Fibroblast of lung (primary cell): Measurements from ENCODE around the gene UTF1. TPM values are rescaled to one million over a fixed set of nuclear protein-coding genes. Genes with fewer than 3 reads are reported as not detected.

Experiments
- DNase-seq, 2 donors: peaks; one replicate each; pipeline versions ENCODE4 v3.0.0 to v3.0.0-alpha.2; 2010; ENCODE audit warnings: low read depth in 2 of 2
- H2AFZ ChIP-seq: 2 replicates; pipeline ENCODE4 v1.5.1; 2012; ENCODE audit warnings: low read length, control low read depth, inconsistent platforms
- H3K27ac ChIP-seq: 2 replicates; pipeline ENCODE4 v1.5.1; 2011; ENCODE audit warnings: low read length, control low read depth; ENCODE audit not compliant: insufficient read depth
- H3K27me3 ChIP-seq: 2 replicates; pipeline ENCODE4 v1.5.1; 2011; ENCODE audit warnings: mild to moderate bottlenecking, low read length; ENCODE audit not compliant: control insufficient read depth, insufficient read depth
- H3K36me3 ChIP-seq: 2 replicates; pipeline ENCODE4 v1.5.1; 2011; ENCODE audit warnings: low read length; ENCODE audit not compliant: control insufficient read depth, insufficient read depth
- H3K4me1 ChIP-seq: 2 replicates; pipeline ENCODE4 v1.5.1; 2011; ENCODE audit warnings: low read length; ENCODE audit not compliant: control insufficient read depth, insufficient read depth; ENCODE audit errors: extremely low read depth
- H3K4me2 ChIP-seq: 2 replicates; pipeline ENCODE4 v1.5.1; 2011; ENCODE audit warnings: low read length, control low read depth; ENCODE audit not compliant: insufficient read depth; ENCODE audit errors: extremely low read depth
- H3K4me3 ChIP-seq, 4 experiments: fragments of 200-600 bp in 1 of 4; sonication (generic) in 1 of 4; replicated peaks in 1 of 4; 2 replicates each; pipeline ENCODE4 v1.5.1; 2011 to 2016; ENCODE audit warnings: low read length in 4 of 4, low read depth in 3 of 4, mild to moderate bottlenecking in 3 of 4, control low read depth in 2 of 4, inconsistent platforms in 1 of 4, mixed read lengths in 1 of 4; ENCODE audit not compliant: insufficient read depth in 1 of 4; ENCODE audit errors: control extremely low read depth in 1 of 4
- H3K79me2 ChIP-seq: 2 replicates; pipeline ENCODE4 v1.5.1; 2012; ENCODE audit warnings: mild to moderate bottlenecking, low read length, inconsistent platforms; ENCODE audit not compliant: control insufficient read depth, insufficient read depth
- H3K9ac ChIP-seq: 2 replicates; pipeline ENCODE4 v1.5.1; 2011; ENCODE audit warnings: mild to moderate bottlenecking, low read length, control low read depth; ENCODE audit not compliant: insufficient read depth
- H3K9me3 ChIP-seq: 2 replicates; pipeline ENCODE4 v1.5.1; 2012; ENCODE audit warnings: low read depth, low read length; ENCODE audit not compliant: control insufficient read depth, insufficient read depth
- H4K20me1 ChIP-seq: 2 replicates; pipeline ENCODE4 v1.5.1; 2011; ENCODE audit warnings: low read length; ENCODE audit not compliant: control insufficient read depth, insufficient read depth; ENCODE audit errors: extremely low read depth
- CTCF ChIP-seq, 2 donors: IDR thresholded peaks in 1 of 2; conservative IDR thresholded peaks in 1 of 2; 1 replicate in 1 of 2; 2 replicates in 1 of 2; pipeline ENCODE4 v1.5.1; 2011 to 2012; ENCODE audit warnings: low read length in 2 of 2, control low read depth in 1 of 2, inconsistent platforms in 1 of 2, low read depth in 1 of 2, mild to moderate bottlenecking in 1 of 2
- EZH2 ChIP-seq: IDR thresholded peaks from 2 replicates; pipeline ENCODE4 v1.5.1; 2012; ENCODE audit warnings: low read length, control low read depth, mild to moderate bottlenecking; ENCODE audit errors: missing control alignments
- polyA plus RNA-seq, 2 donors: library from polyadenylated mRNA; depleted of rRNA in 1 of 2; stranded (reverse) in 1 of 2; unstranded in 1 of 2; fragments of >200 nt; gene quantifications; 2 replicates each; pipeline ENCODE4 v1.2.1, GENCODE V29; 2011 to 2012; ENCODE audit warnings: missing spikeins in 1 of 2
- total RNA-seq: library from RNA; depleted of rRNA; stranded (reverse); fragments of >200 nt; gene quantifications from 2 replicates; pipeline ENCODE4 v1.2.1, GENCODE V29; 2014

UTF1 gene
- total and polyA plus RNA-seq, 2 donors (not counting 1 experiment from before 2014, with no cell fraction given) = not detected

GRCh38 chr10:133224076-133224475 is 5.9 kb upstream of the UTF1 start:
- TF ChIP-seq CTCF (conservative IDR thresholded peaks at IDR 0.05 in 1 of 2, IDR thresholded peaks at IDR 0.05 in 1 of 2; ENCODE audit: low read depth in 1 of 2, low read length in 2 of 2) (no peak), EZH2 (no peak)
- Histone ChIP-seq H3K4me2 (no peak overlapping the region), H3K79me2 (no peaks in the 10 kb centered on the region), H3K9ac (no peak overlapping the region), H2AFZ (no peak overlapping the region), H3K27ac (no peak overlapping the region), H4K20me1 (no peaks in the 10 kb centered on the region), H3K9me3 (no peaks in the 10 kb centered on the region), H3K4me1 (no peaks in the 10 kb centered on the region), H3K27me3 (peaks cover under 1% of the 10 kb centered on the region), H3K4me3 (no peak overlapping the region), H3K36me3 (no peaks in the 10 kb centered on the region)
- DNase-seq = no peak

GRCh38 chr10:133224756-133225372 is 5.2 kb upstream of the UTF1 start:
- Histone ChIP-seq H2AFZ (no peak overlapping the region), H3K4me2 (no peak overlapping the region), H3K36me3 (no peaks in the 10 kb centered on the region), H3K27me3 (peaks cover 5% of the 10 kb centered on the region), H3K9ac (no peak overlapping the region), H4K20me1 (no peaks in the 10 kb centered on the region), H3K27ac (no peak overlapping the region), H3K4me1 (no peaks in the 10 kb centered on the region), H3K4me3 (no peak overlapping the region), H3K79me2 (no peaks in the 10 kb centered on the region), H3K9me3 (no peaks in the 10 kb centered on the region)
- no peak for TF ChIP-seq CTCF (conservative IDR thresholded peaks at IDR 0.05 in 1 of 2, IDR thresholded peaks at IDR 0.05 in 1 of 2; ENCODE audit: low read depth in 1 of 2, low read length in 2 of 2)
- TF ChIP-seq EZH2 = no peak
- no peak for DNase-seq

GRCh38 chr10:133225707-133226191 is 4.3 kb upstream of the UTF1 start:
- H3K79me2 ChIP-seq = no peaks in the 10 kb centered on the region
- no peak overlapping the region for H3K4me3 ChIP-seq
- TF ChIP-seq EZH2 (no peak), CTCF (conservative IDR thresholded peaks at IDR 0.05 in 1 of 2, IDR thresholded peaks at IDR 0.05 in 1 of 2; ENCODE audit: low read depth in 1 of 2, low read length in 2 of 2) (no peak)
- peak in 1 of 2 donors; percentile 3 for DNase-seq
- no peaks in the 10 kb centered on the region for H3K36me3 ChIP-seq
- peaks cover 5% of the 10 kb centered on the region for H3K27me3 ChIP-seq
- H3K9ac ChIP-seq = no peak overlapping the region
- H3K27ac ChIP-seq = no peak overlapping the region
- no peak overlapping the region for H2AFZ ChIP-seq
- no peak overlapping the region for H3K4me2 ChIP-seq
- H3K4me1 ChIP-seq = no peaks in the 10 kb centered on the region
- H3K9me3 ChIP-seq = no peaks in the 10 kb centered on the region
- H4K20me1 ChIP-seq = no peaks in the 10 kb centered on the region
